Activated CD4-positive, CD25-positive, alpha-beta regulatory T cell treated with anti-CD3 and anti-CD28 coated beads, Interleukin-2, amount 50 U/mL, for 72 hours (primary cell): ENCODE measurements around the gene ITPK1.
A peak's percentile ranks its signal among the peaks of the same experiment; 100 is the strongest.

ENCODE experiments used
- DNase-seq: peaks from one replicate; pipeline ENCODE4 v3.0.0; 2021

Gene ITPK1

GRCh38 chr14:93023039-93023438, 92.7 kb downstream of the ITPK1 start:
- peak; percentile 38 for DNase-seq

- no peak for DNase-seq
Measured at GRCh38 chr14:93019970-93020369, 95.8 kb downstream of the ITPK1 start.

- no peak for DNase-seq
Measured at GRCh38 chr14:93019367-93019843, 96.3 kb downstream of the ITPK1 start.

GRCh38 chr14:93018366-93018765, 97.4 kb downstream of the ITPK1 start:
- no peak for DNase-seq

- no peak for DNase-seq
Measured at GRCh38 chr14:93017898-93018297, 97.8 kb downstream of the ITPK1 start.

GRCh38 chr14:93017301-93017797, 98.4 kb downstream of the ITPK1 start:
- no peak for DNase-seq

GRCh38 chr14:93016275-93016845, 99.4 kb downstream of the ITPK1 start:
- DNase-seq = no peak

- DNase-seq = no peak
Measured at GRCh38 chr14:93015505-93015904, 100.2 kb downstream of the ITPK1 start.

GRCh38 chr14:93015064-93015463, 100.7 kb downstream of the ITPK1 start:
- DNase-seq = no peak

- DNase-seq = no peak
Measured at GRCh38 chr14:93014058-93015023, 101.4 kb downstream of the ITPK1 start.

GRCh38 chr14:93012951-93013719, 102.6 kb downstream of the ITPK1 start:
- DNase-seq = no peak

GRCh38 chr14:93012506-93012905, 103.2 kb downstream of the ITPK1 start:
- DNase-seq = no peak

- DNase-seq = no peak
Measured at GRCh38 chr14:93011650-93012325, 103.9 kb downstream of the ITPK1 start.

- no peak for DNase-seq
Measured at GRCh38 chr14:93011141-93011529, 104.6 kb downstream of the ITPK1 start.

GRCh38 chr14:93010522-93011140, 105.1 kb downstream of the ITPK1 start:
- no peak for DNase-seq

GRCh38 chr14:93010130-93010499, 105.6 kb downstream of the ITPK1 start:
- no peak for DNase-seq

- no peak for DNase-seq
Measured at GRCh38 chr14:93009471-93010129, 106.1 kb downstream of the ITPK1 start.

- no peak for DNase-seq
Measured at GRCh38 chr14:93008381-93008780, 107.3 kb downstream of the ITPK1 start.

- DNase-seq = no peak
Measured at GRCh38 chr14:93007225-93007997, 108.3 kb downstream of the ITPK1 start.

- no peak for DNase-seq
Measured at GRCh38 chr14:93006567-93007051, 109.1 kb downstream of the ITPK1 start.

- no peak for DNase-seq
Measured at GRCh38 chr14:93005838-93006237, 109.9 kb downstream of the ITPK1 start.
